Measurements from ENCODE around the gene ABCC5.

The ABCC5 gene

DNA sequence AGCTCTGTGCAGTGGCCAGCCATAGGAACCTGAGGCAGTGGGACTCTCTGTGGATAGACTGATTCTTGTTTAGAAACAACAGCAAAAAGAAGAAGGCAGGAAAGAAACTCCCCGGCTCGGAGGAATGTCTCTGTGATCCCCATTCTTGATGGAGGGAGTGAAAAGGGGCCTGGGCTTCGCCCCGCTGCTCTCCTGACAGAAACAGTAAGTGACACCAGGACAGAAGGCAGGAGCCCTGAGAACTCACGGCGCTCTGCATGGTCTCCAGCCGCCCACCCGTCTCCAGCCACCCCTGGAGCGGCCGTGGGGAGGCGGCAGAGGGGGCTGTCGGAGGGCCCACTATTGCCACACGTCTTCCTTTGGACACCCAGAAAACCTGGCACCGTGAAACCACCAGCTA is 97.3 kb downstream of the ABCC5 start:
- DNase-seq, result no peak

DNA sequence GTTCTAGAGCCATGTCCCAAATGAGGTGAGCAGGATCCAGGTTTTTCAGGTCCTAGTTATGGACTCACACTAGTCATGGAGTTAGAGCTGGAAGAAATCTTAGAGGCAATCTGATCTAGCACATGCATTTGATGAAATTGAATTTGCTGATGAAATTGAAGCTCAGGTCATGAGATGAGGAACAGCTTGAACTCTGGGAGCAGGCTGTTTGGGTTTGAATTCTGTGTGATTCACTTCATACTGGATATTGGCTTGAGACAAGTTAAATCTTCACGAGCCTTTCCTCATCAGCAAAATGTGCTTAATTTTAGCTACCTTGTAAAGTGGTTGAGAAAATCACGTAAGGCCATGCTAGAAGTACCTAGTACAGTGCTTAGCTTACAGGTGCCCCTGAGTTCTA is 99.5 kb downstream of the ABCC5 start:
- no peak for DNase-seq

DNA sequence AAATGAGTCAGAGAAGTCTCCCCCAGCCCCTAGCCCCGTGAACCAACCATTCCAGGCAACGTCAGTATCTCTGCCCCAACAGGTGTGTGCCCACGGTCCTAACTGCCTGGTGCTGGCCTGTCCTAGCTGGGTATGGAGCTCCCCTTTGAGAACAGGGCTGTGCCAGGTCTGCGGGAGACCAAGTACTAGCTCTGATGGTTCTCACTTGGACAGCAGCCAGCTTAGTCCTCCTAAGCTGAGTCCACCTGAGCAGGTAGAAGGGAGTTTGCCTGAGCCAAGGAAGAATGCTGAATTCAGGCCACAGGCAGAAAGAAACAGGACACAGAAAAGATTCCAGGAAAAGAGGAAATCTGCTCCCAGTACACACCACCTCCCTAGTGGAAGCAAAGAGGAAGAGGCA is 99.9 kb downstream of the ABCC5 start:
- no peak for DNase-seq

DNA sequence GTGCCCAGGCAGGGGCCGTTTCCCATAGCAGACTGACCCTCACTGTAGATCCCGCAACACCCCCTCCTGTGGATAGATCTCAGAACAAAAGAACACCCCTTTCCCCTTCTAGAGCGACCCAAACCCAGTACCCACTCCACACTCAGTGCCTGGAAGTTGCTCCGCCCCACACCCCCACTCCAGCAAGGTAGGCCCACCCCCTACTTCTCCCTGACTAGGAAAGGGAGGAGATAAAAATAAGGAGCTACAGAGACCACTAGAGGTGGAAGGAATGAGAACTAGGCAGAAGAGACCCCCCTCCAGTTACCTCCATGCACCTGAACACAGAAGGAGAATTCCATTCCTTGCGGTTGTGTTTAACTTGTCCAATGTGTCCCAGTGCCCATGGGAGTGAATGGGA is 102.8 kb downstream of the ABCC5 start:
- no peak for DNase-seq

DNA sequence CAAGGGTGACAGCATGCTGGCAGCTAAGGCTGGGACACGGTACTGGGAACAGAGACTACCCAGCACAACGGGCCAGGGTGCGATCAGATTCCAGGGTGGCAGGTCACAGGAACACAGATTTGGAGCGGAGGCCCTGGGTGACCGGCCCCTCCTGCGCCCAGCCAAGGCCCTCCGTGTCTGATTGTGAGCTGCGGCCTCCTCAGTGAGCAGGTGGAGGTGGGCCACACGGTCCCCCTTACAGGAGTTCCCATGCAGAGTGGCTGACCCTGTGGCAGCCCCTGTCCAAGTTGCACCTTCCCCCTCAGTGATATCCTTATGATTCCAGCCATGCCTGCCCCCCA is 104.1 kb downstream of the ABCC5 start:
- no peak for DNase-seq

DNA sequence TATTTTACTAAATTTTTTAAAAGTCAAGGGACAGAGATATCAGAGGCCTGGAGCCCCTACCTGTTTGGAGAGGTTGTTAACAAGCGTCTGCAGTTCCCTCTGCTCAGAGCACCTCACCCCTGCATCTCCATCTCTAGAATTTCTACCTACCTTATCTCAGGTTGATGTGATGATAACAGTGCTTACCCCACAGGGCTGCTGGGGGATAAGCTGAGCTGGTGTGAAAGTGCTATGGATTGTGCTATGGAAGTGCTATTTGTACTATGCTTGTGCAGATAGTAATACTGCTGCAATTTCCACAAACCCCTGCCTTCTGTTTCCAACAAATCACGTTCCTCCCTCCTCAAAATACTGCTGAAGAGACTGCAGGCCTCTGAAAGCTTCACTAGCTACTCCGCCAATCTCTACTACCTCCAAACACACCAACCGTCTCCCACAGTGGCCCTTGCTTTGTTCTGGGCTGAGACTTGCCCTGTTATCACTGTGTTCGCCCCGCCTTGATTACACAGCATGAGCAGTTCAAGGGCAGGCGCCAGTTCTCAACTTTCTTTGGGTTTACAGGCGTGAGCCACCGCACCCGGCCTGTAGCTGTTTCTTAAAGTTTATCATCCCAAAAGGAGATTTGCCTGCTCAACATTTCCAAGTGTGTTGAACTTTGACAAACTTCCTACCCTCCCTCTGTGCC is 104.6 kb downstream of the ABCC5 start:
- DNase-seq, result no peak

DNA sequence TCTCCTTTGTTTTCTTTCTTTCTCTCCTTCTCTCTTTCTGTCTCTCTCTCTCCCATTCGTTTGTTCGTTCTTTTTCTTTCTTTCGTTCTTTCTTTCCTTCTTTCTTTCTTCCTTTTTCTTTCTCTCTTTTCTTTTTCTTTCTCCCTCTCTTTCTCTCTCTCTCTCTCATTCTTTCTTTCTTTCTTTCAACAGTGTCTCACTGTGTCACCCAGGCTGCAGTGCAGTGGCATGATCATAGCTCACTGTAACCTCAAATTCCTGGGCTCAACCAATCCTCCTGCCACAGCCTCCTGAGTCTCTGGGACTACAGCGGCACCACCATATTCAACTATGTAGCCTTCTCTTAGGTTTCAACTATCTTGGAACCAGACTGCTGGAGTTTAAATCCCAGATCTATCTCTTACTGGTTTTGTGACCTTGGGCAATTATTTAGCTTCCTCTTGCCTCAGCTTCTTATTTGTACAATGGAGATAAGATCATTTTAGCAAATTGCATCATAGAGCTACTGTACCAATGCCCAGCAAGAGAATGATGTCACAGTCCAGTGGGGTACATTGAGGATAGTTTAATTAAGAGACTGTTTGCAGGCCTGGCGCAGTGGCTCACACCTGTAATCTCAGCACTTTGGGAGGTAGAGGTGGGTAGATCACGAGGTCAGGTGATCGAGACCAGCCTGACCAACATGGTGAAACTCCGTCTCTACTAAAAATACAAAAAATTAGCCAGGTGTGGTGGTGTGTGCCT is 105.7 kb downstream of the ABCC5 start:
- DNase-seq, result no peak

DNA sequence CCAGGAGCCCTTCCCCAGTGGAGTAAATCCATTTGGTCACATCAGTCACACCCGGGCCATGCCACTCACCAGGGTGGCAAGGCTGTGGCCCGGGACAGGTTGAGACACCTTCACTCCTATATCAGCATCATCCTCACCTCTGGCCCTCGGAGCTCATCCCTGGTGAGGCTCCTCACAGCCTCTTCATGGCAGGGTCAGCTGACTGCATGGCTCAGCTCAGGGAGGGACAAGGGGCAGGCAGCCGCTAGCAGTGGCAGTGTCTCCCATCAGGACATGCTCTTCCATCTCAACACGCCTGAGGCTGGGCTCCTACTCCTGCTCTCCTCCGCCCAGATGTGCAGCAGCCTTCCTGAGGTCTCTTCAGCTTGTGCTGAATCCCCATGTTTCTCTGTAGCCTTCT is 106.6 kb downstream of the ABCC5 start:
- no peak for DNase-seq

DNA sequence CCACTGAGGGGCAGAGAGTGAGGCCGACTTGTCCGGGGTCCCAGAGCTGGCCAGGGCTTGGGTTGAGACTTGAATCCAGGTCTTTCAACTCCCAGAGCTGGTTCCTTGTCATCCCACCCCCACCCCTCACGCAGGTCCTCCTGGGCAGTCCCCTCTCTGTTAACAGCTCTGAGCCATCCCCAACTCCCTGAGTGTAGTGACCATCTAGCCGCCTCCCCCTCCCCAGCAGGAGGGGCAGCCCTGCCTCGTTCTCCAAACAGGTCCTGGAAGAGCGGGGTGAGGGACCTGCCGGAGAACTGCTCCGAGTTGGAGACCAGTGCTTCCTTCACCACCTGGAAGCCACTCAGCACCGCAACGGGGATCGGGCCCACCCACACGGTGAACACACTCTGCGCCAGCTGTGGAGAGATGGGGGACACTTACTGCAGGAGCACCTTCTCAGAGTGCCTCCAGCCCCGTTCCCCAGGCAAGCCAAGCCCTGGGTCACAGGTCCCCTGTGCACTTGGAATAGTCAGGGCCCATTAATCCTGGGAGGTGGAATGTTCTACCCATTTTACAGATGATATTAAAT is 108.6 kb downstream of the ABCC5 start:
- DNase-seq, result no peak

DNA sequence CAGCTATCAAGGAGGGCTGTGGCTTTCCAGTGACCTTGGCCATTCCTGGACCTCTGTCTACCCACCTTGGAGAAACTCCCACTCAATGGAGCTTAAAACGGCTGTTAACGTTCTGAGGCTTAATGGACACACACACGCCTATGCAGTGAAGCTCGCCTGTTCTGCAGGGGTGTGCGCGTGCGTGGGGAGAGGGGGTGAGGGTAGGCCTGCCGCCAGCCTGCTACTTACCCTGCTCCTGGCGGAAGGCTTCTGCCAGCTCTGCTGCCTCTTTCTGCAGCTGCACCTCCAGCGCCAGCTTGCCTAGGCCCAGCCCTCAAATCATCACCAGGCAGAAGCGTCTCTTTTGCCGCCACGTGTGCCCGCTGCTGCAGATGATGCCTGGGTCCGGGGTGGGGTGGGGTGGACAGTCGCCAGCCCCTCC is 109.8 kb downstream of the ABCC5 start:
- no peak for DNase-seq

DNA sequence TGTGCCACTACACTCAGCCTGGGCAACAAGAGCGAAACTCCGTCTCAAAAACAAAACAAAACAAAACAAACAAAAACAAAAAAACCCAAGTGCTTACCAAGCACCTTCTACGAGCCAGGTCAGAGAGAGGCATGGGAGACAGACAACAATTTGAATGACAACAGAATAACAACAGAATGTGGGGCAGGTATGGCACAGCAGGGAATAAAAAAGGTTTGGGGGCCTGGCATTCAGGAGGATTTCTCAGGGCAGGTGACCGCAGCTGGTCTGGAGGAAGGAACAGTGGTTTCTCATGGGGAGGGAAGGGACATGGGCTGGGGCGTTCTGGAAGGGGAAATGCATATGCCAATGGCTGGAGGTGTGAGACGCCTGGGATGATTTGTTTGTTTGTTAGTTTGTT is 110.5 kb downstream of the ABCC5 start:
- no peak for DNase-seq

DNA sequence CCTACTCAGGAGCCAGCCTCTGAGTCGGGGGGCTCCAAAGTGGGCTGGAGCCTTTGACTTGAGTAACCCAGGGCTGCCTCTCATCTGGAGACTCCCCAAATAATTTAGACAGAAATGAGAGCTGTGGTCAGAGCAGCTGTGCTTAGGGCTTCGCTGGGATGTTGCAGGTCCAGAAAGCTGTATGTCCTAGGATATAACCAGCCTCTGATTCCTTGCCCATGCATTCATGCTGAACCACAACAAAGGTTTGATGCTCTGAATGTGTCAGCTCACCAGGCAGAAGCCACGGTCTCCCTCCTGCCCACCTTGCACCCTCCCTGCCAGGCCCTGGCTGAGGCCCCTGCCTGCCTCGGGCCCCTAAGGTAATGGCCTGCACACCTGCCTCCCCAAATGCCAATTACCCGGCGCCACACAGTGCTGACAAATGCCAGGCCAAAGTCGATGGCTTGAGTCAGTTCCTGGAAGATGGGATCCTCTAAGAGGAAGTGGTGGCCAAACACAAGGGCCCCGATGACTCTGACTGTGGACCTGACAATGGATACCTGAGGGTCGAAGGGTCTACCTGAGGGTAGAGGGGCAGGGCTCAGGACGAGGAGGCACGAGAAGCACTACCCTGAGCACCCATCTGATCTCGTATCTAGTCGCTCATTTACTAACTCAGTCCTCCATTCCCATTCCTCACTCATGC is 111.3 kb downstream of the ABCC5 start:
- DNase-seq, result no peak

DNA sequence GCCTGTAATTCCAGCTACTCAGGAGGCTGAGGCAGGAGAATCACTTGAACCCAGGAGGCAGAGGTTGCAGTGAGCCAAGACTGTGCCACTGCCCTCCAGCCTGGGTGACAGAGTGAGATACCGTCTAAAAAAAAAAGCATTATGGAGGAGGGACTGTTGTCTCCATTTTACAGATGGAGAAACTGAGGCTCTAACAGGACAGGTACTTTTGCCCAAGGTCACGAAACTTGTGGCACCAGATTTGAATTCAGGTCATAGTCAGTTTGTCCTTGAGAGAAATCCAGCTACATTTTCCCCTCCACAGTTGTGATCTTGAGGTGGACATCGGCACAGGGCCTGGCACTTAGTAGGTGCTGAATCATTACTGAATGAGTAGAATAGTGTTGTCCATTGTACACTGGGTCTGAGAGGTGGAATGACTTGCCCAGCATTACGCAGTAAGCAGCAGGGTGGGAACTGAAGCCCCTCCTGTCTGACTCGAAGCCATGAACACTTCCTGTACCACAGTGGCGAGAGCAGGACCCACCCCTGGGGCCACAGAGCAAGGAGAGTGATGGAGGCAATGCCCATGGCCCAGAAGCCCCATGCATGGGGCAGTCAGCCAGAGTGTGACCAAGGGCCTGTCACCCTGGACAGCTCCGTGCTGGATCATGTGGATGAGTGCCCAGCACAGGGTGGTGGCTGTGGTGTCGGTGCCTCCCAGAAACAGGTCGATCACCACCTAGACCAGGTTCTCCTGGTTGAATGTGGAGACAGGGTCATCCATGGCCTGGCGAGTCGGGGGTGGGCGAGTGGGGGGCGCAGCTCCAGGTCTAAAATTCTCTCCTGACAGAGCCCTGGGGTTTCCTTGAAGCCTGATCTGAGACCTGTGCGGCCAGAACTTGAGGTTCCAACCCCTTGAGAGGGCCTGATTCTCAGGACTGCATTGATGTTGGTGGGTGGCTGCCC is 112.6 kb downstream of the ABCC5 start:
- DNase-seq, result no peak

DNA sequence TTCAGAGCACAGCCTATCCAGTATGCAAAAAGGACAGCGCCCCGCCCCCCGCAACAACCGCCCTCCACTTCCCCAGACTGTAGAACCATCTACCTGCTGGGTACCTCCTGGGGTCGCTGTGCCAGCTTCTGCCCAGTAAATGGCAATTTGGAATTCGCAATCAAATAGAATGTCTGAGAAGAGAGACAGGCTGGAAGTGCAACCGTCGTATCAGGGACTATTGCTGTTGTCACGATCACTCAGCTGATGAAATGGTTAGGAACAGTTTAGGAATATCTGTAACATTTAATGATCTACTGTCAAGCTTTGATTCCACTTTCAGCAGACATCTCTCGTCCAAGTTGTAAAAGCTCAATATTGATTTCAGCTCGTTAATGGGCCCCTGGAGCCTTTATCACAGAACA is 119.7 kb downstream of the ABCC5 start:
- no peak for DNase-seq

DNA sequence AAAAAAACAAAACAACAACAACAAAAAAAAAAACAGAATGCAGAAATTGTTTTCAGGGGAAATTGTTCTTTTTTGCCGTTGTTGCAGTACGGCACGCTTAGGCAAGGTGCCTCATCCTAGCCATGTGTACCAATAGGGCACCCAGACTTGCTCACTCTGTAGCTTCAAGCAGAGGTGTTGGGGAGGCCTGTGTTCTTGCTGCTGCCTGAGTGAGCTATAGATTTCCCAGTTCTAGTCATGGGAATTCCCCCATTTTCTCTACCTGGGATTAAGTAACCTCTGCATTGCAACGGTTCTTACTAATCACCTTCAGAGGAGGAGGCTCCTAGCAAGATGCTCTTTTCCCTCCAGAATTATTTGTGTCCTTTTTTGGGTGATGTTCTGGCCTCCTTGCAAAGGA is 120.1 kb downstream of the ABCC5 start:
- no peak for DNase-seq

DNA sequence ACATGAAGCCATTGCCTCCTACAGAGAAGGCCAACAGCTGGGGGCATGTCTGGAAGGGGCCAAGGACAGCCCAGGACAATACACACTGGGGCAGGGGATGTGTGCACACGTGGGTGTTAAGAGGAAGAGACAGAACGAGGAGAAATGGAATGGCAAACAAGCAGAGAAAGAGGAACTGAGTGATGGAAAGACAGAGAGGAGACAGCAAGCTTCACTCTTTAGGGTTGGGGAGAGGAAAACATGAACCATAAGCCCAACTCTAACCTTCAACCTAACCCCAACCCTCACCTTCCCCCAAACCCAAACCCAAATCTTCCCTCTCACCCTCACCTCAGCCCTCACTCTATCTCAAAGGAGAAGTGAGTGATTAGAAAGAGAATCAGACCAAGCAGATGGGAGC is 121.1 kb downstream of the ABCC5 start:
- DNase-seq, result no peak

DNA sequence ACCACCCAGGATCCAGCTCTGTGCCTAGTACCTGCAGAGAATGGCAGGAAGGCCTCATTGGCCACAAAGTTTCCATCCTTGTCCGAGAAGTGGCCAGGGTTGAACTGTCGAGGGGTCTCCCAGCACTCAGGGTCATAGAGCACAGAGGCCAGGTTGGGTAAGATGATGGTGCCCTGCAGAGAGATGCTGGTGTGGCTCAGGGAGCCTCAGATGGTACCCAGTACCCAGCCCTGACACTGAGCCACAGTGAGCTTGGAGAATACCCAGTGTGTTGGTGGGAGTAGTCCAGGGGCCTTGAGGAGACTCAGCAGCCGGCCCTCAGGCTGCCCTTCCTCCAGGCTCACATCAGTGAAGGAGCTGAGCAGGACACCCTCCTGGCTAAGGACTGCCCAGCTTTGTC is 121.5 kb downstream of the ABCC5 start:
- no peak for DNase-seq

DNA sequence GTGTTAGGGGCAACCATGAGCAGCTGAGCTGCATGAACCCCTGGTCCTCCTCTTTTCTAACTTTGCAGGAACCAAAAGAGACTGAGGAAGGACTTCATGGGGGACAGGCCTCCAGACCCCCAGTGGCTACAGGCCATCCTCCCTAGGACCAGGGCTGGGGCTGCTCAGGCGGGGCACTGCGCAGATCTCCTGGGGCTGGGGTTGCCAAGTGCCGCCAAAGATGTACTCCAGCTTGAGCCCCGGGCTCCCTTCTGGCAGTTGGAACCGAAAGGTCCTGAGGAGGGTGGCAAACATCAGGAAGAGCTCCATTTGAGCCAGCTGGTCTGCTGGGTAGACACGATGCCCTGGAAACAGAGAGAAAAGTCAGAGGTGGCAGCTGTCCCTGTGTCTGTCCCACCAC is 121.9 kb downstream of the ABCC5 start:
- DNase-seq, result no peak

DNA sequence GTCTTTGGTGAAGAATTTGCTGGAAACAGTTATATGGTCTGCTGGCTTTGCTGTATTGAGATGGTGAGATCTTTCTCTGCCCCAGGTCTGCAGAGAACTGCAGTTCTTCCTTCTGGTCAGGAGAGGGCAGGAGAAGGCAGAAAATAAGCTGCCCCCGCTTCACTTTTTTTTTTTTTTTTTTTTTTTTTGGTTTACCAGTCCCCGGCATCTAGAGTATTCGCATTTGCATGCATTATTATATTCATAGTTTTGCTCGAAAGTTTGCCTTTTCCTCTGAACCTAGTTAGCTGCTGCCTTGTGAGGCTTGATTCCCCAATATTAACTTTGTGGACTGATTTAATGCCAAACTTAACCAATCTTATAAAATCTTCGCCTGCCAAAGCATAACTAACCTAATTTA is 122.4 kb downstream of the ABCC5 start:
- peak; percentile 38 for DNase-seq

DNA sequence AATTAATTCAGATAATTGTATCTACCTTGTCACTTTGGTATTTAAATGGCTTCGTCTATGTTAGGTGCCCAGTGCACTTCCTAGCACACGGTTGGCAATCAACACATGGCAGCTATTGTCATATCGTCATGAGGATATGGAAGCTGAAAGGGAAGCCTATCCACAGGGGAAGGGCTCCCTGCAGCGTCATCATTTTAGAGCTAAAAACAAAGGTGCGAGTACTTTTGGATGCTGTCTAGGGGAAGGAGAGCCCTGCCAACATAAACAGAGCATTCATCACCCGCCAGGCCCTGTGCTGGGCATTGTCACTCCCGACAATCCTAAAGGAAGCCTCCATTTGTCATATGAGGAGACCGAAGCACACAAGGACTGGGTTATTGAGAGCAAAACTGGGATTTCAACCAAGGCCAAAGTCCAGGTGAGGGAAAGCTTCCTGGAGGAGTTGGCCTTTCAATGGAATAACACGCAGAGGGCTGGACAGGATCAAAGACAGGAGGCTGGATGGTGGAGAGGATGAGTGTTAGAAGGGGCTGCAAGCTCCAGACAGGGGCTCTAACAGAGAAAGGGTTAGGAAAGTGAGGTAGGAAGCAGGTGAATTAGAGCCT is 125.0 kb downstream of the ABCC5 start:
- DNase-seq, result no peak

DNA sequence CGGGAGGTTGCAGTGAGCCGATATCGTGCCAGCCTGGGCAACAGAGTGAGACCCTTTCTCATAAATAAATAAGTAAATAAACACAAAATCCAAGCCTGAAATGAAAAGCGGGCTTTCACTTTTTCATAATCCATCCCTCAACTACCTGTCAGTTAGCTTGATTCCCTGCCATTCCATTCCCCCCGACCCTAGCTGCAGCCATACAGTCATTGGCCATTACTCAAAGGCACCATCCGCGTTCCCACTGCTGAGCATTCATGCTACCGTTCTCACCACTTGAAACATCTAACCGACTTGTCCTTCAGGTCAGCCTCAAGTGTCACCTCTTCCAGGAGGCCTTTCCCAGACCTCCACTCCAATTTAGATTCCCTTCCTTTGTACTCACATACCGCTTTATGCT is 131.9 kb downstream of the ABCC5 start:
- no peak for DNase-seq

Data from CD4-positive, alpha-beta T cell treated with Interleukin-17A for 4 hours (primary cell).